OCI-LY1 (cell line): ENCODE measurements around the gene SLC9A4.

Experiments used
- H2AFZ ChIP-seq: fragments of 200-600 bp; sonication (generic), shearing (Covaris generic); 2 replicates; pipeline ENCODE4 v1.6.0; 2014; ENCODE audit warnings: antibody characterized with exemption, mild to moderate bottlenecking, low read length
- H3F3A ChIP-seq: fragments of 200-600 bp; sonication (generic), shearing (Covaris generic); 2 replicates; pipeline ENCODE4 v1.6.0; 2014; ENCODE audit warnings: mild to moderate bottlenecking, antibody characterized with exemption, low read length, moderate library complexity; ENCODE audit not compliant: insufficient read depth
- H3K27ac ChIP-seq: fragments of 200-600 bp; sonication (generic); 2 replicates; pipeline ENCODE4 v1.5.1; 2014; ENCODE audit warnings: low read length, mixed run types, mild to moderate bottlenecking, low read depth; ENCODE audit not compliant: poor library complexity, severe bottlenecking
- H3K27me3 ChIP-seq: fragments of 200-600 bp; sonication (generic); 2 replicates; pipeline ENCODE4 v1.6.0; 2014; ENCODE audit warnings: antibody characterized with exemption, mild to moderate bottlenecking, low read length, moderate library complexity; ENCODE audit not compliant: insufficient read depth
- H3K36me3 ChIP-seq: fragments of 200-600 bp; sonication (generic); 2 replicates; pipeline ENCODE4 v1.6.1; 2014; ENCODE audit warnings: mild to moderate bottlenecking, antibody characterized with exemption, low read length, moderate library complexity, mixed read lengths; ENCODE audit not compliant: insufficient read depth
- H3K4me1 ChIP-seq: fragments of 200-600 bp; sonication (generic); 2 replicates; pipeline ENCODE4 v1.5.1; 2014; ENCODE audit warnings: mild to moderate bottlenecking, low read length, moderate library complexity; ENCODE audit not compliant: insufficient read depth, severe bottlenecking
- H3K4me2 ChIP-seq: fragments of 200-600 bp; sonication (generic), shearing (Covaris generic); 2 replicates; pipeline ENCODE4 v1.6.1; 2014; ENCODE audit warnings: low read length
- H3K4me3 ChIP-seq: fragments of 200-600 bp; sonication (generic); 2 replicates; pipeline ENCODE4 v1.5.1; 2014; ENCODE audit warnings: low read length, low read depth, mild to moderate bottlenecking, mixed read lengths; ENCODE audit not compliant: poor library complexity, severe bottlenecking
- H3K79me2 ChIP-seq: fragments of 200-600 bp; shearing (Covaris generic); 2 replicates; pipeline ENCODE4 v1.6.1; 2016; ENCODE audit warnings: mixed run types, low read length, mixed read lengths; ENCODE audit not compliant: insufficient read depth
- H3K9ac ChIP-seq: fragments of 200-600 bp; sonication (generic), shearing (Covaris generic); 2 replicates; pipeline ENCODE4 v1.6.1; 2014; ENCODE audit warnings: mild to moderate bottlenecking, low read length, mixed read lengths
- H3K9me2 ChIP-seq: fragments of 200-600 bp; sonication (generic), shearing (Covaris generic); 2 replicates; pipeline ENCODE4 v1.6.1; 2014; ENCODE audit warnings: low read depth, mild to moderate bottlenecking, low read length, mixed read lengths
- H3K9me3 ChIP-seq: fragments of 200-600 bp; shearing (Covaris generic); 2 replicates; pipeline ENCODE4 v1.6.1; 2014; ENCODE audit warnings: low read length, mixed read lengths
- H4K20me1 ChIP-seq: fragments of 200-600 bp; sonication (generic), shearing (Covaris generic); 2 replicates; pipeline ENCODE4 v1.6.0; 2016; ENCODE audit warnings: mild to moderate bottlenecking, low read length; ENCODE audit not compliant: insufficient read depth
- EZH2 ChIP-seq: fragments of 200-600 bp; sonication (generic), shearing (Covaris generic); IDR thresholded peaks from 2 replicates; pipeline ENCODE4 v1.8.0; 2017; ENCODE audit warnings: borderline replicate concordance, mixed run types, mild to moderate bottlenecking, antibody characterized with exemption, low read length, moderate library complexity, mixed read lengths
- TF ChIP-seq, protein P1 (sequence below): fragments of 200-600 bp; sonication (generic), shearing (Covaris generic); IDR thresholded peaks from 2 replicates; pipeline ENCODE4 v1.5.1; 2017; ENCODE audit warnings: mild to moderate bottlenecking, antibody characterized with exemption, low read length, moderate library complexity, mixed read lengths

SLC9A4 gene

DNA sequence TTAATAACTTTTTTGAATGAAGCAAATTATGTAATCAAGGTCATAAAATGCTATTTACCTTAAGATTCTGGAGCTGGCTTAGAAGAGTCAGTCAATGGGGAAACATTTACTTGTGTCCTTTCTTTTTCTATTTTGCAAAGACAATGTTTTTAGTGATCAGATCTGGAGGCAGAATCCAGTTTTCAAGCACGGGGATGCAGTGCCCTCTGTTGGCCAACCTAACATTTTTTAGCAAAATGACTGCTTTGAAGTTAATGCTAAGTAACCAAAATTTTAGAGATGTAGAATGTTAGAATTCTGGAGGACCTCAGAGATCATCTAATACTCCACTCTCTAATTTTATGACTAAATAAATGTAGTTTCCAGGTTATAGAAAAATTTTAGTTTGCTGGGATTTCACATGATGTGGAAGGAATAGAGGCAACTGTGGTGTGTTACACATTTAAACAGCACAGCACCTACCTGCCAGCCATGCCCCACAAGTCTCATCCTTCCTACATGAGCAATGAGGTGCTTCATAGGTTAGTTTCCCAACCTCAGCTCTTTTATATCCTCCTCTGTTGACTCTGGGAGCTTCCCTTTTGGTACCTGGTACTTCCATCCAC is 23.6 kb upstream of the SLC9A4 start:
- Histone ChIP-seq H3K36me3 (no peaks in the 10 kb centered on the region), H2AFZ (no peak overlapping the region), H3K4me2 (no peak overlapping the region), H3F3A (no peaks in the 10 kb centered on the region), H3K9me2 (no peaks in the 10 kb centered on the region), H3K4me1 (no peaks in the 10 kb centered on the region), H3K27ac (no peak overlapping the region), H3K4me3 (no peak overlapping the region), H3K9me3 (no peaks in the 10 kb centered on the region), H3K27me3 (no peaks in the 10 kb centered on the region), H3K9ac (no peak overlapping the region), H4K20me1 (no peaks in the 10 kb centered on the region), H3K79me2 (no peaks in the 10 kb centered on the region)
- TF ChIP-seq EZH2: no peak
- TF ChIP-seq, protein P1, sequence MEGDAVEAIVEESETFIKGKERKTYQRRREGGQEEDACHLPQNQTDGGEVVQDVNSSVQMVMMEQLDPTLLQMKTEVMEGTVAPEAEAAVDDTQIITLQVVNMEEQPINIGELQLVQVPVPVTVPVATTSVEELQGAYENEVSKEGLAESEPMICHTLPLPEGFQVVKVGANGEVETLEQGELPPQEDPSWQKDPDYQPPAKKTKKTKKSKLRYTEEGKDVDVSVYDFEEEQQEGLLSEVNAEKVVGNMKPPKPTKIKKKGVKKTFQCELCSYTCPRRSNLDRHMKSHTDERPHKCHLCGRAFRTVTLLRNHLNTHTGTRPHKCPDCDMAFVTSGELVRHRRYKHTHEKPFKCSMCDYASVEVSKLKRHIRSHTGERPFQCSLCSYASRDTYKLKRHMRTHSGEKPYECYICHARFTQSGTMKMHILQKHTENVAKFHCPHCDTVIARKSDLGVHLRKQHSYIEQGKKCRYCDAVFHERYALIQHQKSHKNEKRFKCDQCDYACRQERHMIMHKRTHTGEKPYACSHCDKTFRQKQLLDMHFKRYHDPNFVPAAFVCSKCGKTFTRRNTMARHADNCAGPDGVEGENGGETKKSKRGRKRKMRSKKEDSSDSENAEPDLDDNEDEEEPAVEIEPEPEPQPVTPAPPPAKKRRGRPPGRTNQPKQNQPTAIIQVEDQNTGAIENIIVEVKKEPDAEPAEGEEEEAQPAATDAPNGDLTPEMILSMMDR: peak; percentile 64

DNA sequence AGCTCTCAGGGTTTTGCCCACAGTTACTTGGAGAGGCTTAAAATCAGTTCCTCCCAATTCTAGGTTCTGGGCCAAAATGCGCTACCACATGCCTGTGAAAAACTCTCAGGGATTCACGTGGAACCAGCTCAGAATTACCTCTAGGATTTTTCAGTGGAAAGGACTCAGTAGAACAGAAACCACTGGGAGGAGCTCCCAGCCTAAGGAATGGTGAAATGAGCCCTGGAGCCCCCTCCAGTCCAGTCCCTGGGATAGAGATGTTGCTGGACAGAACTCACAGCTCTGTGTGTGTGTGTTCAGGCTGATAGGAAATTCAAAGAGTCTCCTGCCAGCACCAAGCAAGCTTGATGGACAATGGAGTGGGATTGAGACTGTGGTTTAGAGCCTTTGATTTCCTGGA is 21.1 kb upstream of the SLC9A4 start:
- Histone ChIP-seq H4K20me1 (no peaks in the 10 kb centered on the region), H3K79me2 (no peaks in the 10 kb centered on the region), H3K9me3 (no peaks in the 10 kb centered on the region), H3K4me1 (no peaks in the 10 kb centered on the region), H3K9me2 (no peaks in the 10 kb centered on the region), H3K9ac (no peak overlapping the region), H3F3A (no peaks in the 10 kb centered on the region), H3K4me2 (no peak overlapping the region), H3K27ac (no peak overlapping the region), H3K4me3 (no peak overlapping the region), H2AFZ (no peak overlapping the region), H3K27me3 (no peaks in the 10 kb centered on the region), H3K36me3 (no peaks in the 10 kb centered on the region)
- TF ChIP-seq EZH2: no peak
- TF ChIP-seq, protein P1: no peak

DNA sequence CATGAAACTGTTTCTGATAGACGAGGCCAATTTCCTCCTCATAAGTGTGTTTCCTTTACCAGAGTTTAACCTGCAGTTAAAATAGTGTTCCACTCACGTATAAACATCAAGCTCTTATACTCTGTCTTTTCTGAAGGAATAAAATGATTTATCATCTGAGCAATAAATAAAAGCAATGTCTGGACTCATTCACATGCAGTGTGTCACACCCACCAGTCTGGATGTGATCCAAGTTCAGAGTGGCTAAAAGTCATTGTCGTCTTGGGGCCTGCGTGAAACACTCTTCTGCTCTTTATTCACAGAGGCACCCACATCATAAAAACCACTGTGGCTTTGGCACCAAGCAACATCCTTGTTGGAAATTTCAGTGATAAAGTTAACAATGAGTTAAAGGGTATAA is 19.5 kb upstream of the SLC9A4 start:
- Histone ChIP-seq H3K27me3 (no peaks in the 10 kb centered on the region), H3K4me1 (no peaks in the 10 kb centered on the region), H3K9me3 (no peaks in the 10 kb centered on the region), H3F3A (no peaks in the 10 kb centered on the region), H4K20me1 (no peaks in the 10 kb centered on the region), H3K9me2 (no peaks in the 10 kb centered on the region), H3K36me3 (no peaks in the 10 kb centered on the region), H3K4me2 (no peak overlapping the region), H3K9ac (no peak overlapping the region), H2AFZ (no peak overlapping the region), H3K4me3 (no peak overlapping the region), H3K79me2 (no peaks in the 10 kb centered on the region), H3K27ac (no peak overlapping the region)
- TF ChIP-seq, protein P1: no peak
- TF ChIP-seq EZH2: no peak
